Neural progenitor cell (in vitro differentiated cells): ENCODE results near the gene TIGD3.
"Not testable (repeated sequence)": the region's sequence is repeated elsewhere in the genome, so short reads cannot be mapped to it uniquely, and the experiment has no call there.

Experiments
- EZH2 ChIP-seq: fragments of 200-600 bp; sonication (generic); IDR thresholded peaks from 2 replicates; pipeline ENCODE4 v1.6.1; 2017; ENCODE audit warnings: antibody characterized with exemption, mild to moderate bottlenecking, moderate library complexity
- EZH2phosphoT487 ChIP-seq: fragments of 200-600 bp; sonication (generic); IDR thresholded peaks from 2 replicates; pipeline ENCODE4 v1.6.1; 2017; ENCODE audit warnings: antibody characterized with exemption
- TF ChIP-seq, protein P1 (sequence below): fragments of 200-600 bp; sonication (generic); IDR thresholded peaks from 2 replicates; pipeline ENCODE4 v1.5.1; 2017; ENCODE audit warnings: antibody characterized with exemption, mild to moderate bottlenecking

DNA sequence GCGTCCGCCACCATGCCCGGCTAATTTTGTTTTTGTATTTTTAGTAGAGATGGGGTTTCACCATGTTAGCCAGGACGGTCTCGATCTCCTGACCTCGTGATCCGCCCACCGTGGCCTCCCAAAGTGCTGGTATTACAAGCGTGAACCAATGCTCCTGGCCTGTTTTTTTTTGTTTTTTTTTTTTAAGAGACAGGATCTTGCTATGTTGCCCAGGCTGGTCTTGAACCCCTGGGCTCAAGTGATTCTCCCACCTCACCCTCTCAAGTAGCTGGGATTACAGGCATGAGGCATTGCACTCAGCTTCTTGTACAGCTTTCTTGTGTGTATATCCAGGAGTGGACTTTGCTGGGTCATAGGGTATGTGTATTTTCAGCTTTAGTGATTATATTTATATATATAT, 22.0 kb upstream of the TIGD3 start:
- TF ChIP-seq, protein P1, sequence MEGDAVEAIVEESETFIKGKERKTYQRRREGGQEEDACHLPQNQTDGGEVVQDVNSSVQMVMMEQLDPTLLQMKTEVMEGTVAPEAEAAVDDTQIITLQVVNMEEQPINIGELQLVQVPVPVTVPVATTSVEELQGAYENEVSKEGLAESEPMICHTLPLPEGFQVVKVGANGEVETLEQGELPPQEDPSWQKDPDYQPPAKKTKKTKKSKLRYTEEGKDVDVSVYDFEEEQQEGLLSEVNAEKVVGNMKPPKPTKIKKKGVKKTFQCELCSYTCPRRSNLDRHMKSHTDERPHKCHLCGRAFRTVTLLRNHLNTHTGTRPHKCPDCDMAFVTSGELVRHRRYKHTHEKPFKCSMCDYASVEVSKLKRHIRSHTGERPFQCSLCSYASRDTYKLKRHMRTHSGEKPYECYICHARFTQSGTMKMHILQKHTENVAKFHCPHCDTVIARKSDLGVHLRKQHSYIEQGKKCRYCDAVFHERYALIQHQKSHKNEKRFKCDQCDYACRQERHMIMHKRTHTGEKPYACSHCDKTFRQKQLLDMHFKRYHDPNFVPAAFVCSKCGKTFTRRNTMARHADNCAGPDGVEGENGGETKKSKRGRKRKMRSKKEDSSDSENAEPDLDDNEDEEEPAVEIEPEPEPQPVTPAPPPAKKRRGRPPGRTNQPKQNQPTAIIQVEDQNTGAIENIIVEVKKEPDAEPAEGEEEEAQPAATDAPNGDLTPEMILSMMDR: not testable (repeated sequence)
- not testable (repeated sequence) for TF ChIP-seq EZH2, EZH2phosphoT487
